GM21447 (cell line): ENCODE measurements around the gene ERCC5.

Experiments used
- ATAC-seq: cut with Tn5 transposase; IDR thresholded peaks from one replicate; pipeline ENCODE4 v1.9.1; 2021; ENCODE audit not compliant: unreplicated experiment

The ERCC5 gene

GRCh38 chr13:102845630-102846260 is at the start of gene ERCC5:
Gene ERCC5 (plus strand): TSS chr13:102846032. CDS start chr13:102846267, 235 bp downstream.
- ATAC-seq, result peak; percentile 80

DNA sequence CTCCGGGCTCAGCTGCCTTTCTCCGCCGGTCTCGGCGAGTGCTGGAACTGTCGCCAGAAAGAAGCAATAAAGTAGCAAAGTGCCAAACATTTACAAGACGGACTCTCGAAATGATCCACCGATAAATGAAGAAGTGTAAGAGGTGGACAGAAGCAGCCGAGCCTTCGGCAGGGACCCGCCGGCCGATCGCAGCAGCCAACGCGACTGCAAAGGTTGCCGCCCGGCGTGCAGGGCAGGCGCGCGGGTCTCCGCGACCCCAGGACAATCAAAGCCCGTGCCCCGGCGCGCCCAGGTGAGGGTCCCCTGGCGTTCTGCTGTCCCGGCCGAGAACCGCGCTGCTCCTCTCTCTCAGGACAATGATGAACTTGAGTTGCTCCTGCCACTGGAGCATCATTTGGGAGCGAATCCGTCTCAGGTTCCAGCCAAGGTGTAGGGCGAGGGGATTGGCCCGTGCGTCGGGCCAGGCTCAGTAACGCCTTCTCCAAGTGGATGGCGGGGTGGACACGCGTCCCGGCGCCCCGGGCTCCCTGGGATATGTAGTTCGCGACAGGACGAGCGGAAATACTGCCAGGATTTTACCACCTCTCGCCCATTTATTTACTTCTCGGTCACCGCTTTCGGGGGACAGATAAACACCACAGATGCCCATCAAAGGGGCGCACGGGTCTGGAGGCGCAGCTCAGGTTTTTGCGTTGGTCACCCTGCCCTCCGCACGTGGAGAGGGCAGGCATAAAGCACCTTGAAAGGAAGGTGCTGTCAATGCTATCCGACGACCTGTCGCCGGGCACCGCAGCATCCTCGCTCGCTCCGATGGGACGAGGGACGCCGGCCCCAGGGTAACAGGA is 47.0 kb upstream of the ERCC5 start, which contains the start of the genes BIVM and POGLUT2:
Gene BIVM (plus strand): TSS at position 539 of the 845 bp plus-strand sequence. CDS start 8,149 bp downstream, outside the sequence.
Gene POGLUT2 (minus strand): TSS at position 396 of the 845 bp plus-strand sequence. CDS start 306 bp downstream, at position 90.
- peak; percentile 82 for ATAC-seq

DNA sequence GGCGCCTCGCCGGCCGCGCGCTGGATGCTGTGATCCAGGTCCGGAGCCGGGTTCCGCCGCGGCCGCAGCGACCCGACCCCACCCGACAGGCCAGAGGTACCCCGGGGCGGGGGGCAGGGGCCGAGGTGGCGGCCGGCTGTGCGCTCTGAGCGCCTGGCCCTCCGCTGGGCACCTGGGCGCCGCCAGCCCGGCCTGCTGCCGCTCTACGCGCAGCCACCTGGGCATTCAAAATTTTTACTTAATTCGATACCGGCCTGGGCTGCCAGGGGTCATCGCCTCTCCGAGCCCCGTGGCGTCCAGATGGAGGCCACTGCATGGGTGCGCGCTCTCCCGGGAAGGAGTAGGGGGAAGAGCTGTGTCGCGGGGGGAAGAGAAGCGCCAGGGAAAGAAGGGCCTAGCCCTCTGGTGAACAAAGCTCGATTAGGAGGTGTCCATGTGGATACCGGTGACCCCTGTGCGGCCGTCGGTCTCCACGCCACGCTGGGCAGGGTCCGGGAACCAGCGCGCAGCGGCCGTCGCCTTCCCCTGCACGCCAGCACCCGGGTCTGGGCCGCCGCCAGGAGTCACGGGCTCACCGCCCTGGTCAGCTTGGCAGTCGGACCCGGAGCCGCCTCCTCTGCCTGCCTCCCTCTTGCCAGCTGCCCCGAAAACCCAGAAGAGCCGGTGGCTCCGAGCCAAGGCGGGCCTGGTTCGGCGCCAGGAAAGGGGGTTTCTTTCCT is 46.2 kb upstream of the ERCC5 start:
- ATAC-seq, result peak; percentile 11

DNA sequence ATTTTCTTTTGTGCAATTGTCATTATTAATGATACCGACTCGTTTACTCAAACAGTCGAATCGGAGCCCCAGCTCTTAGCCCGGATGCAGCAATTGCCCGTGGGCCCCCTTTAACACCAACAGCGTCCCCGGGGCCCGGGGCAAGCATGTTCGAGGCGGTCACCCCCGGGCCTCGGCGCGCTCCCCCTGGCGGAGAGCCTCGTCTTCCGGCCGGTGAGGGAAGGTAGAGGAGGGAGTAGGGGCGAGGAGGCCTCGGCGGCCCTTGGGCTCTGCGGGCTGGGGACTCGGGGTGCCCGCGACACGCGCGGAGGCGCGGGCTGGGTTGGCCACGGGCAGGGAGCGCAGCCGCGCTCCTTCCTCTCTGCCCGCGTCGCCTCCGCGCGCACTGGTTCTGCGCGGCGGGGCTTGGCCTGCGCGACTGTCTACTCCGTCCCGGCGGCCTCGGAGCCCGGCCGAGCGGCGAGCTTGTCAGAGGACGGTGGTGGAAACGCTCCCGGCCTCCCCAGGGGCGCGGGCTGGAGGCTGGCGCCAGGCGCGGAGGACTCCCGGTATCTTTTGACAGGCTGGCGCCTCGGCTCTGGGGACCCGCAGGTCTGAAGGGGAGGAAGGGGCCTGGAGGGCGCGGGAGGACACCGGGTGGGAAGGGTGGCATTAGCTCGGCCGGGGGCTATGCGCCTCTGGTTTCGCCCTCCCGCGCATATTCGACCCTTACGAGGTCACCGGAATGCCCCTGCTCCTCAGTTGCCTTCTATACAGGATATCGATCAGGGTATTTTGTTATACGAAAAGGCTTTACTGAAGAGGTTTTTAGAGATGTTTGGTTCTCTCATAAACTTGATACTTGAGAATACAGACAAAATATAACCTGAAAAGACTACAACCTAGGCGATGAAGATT is 45.4 kb upstream of the ERCC5 start:
- ATAC-seq, result peak; percentile 71

DNA sequence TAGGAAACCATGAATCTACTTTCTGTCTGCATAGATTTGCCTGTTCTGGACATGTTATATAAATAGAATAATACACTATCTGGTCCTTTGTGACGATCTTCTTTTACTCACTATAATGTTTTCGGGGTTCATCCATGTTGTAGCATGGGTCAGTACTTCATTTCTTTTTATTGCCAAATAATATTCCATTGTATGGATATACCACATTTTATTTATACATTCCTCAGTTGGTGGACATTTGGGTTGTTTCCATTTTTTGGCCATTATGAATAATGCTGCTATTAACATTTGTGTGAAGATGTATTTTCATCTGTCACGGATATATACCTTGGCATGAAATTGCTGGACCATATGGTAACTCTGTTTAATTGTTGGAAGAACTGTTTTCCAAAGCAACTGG is 40.2 kb upstream of the ERCC5 start:
- ATAC-seq, result no peak

- ATAC-seq, result no peak
These were observed 38.1 kb upstream of the ERCC5 start for GRCh38 chr13:102807699-102808098.

GRCh38 chr13:102812611-102813287 is 33.1 kb upstream of the ERCC5 start:
- no peak for ATAC-seq

DNA sequence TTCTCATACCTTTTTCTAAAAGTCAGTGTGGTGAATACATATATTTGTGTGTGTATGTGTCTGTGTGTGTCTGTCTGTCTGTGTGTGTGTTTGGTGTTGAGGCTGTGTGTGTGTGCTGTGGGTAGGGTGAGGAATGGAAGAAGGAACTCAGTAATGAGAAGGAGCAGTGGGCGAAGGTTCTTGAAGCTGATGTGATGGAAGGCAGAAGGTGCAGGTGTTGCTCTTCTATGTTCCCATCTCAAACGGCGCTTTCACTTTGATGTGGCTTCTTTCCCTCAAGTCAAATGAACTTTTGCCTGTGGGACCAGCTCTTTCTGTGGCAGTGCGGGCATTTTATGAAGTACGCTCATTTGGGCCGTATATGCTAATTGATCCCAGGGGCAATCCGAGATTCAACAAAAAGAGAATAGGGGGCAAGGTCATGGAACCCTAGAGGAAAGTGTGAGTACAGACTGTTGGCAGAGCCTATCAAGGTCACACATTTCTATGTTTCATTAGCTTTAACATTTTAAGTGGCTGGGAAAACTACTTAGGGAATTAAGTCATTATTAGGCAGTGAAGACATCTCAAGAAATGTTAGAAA is 31.7 kb upstream of the ERCC5 start:
- no peak for ATAC-seq

DNA sequence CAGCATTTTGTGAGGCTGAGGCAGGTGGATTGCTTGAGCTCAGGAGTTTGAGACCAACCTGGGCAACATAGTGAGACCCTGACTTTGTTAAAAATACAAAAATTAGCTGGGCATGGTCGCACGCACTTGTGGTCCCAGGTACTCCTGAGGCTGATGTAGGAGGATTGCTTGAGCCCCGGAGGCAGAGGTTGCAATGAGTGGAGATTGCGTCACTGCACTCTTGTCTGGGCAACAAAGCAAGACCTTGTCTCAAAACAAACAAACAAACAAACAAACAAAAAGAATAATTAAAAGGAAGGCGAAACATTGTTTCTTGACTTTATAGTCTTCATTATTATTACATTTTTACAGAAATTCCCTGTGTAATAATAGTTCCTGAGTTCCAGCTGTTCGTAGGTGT is 31.0 kb upstream of the ERCC5 start:
- ATAC-seq, result no peak

DNA sequence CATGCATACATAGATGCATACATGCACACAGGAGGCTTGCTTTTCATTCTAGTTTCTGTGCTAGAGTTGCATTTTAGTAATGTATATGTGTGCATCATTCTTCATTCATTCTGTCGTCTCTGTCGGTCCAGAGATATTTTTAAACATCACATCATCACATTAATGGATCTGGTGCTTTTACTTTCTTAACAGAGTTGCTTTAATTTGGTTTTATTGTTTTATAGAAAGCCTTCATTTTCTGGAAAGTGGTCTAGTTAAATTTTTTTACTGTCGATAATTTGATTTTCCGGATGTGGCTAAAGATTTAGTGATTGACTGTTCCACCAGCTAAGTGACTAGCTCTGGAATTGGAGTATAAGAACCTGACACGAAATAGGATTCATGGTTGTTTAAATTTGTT is 30.0 kb upstream of the ERCC5 start:
- no peak for ATAC-seq

- no peak for ATAC-seq
These were observed 29.1 kb upstream of the ERCC5 start for GRCh38 chr13:102816708-102817107.

DNA sequence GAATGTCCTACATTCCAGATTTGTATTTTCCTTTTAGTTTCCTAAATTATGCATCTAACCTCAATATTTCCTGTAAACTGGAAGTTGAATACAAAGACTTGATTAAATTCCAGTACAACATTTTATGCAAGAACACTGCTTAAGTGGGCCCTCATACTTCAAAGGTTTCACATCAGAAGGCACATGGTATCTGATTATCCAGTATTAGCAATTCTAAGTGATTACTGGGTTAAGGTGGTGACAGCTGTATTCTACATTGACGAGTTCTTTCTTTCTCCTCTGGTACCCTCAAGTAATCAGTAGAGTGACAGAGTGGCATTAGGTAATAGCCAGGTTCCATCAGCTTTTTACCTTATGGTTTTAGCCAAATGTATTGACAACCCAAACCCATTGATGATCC is 28.6 kb upstream of the ERCC5 start:
- ATAC-seq, result no peak

- ATAC-seq, result no peak
These were observed 27.9 kb upstream of the ERCC5 start for GRCh38 chr13:102817907-102818306.

DNA sequence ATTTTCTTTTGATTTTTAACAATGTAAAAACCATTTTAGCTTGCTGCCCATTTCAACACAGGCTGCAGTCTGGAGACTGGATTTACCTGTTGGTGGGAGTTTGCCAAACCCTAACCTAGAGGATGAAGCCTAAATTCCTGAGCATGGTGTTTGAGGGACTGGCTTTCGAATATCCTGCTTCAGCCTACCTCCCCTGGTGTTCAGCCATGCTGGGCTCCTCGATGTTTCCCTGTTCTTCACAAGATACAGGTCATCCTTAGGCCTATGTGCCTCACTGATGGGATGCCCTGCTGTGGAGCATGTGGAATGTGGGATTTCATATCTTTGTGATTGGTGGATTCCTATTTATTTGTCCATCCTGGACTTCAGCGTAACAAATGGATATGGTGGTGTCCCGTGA is 20.4 kb upstream of the ERCC5 start:
- ATAC-seq, result no peak

DNA sequence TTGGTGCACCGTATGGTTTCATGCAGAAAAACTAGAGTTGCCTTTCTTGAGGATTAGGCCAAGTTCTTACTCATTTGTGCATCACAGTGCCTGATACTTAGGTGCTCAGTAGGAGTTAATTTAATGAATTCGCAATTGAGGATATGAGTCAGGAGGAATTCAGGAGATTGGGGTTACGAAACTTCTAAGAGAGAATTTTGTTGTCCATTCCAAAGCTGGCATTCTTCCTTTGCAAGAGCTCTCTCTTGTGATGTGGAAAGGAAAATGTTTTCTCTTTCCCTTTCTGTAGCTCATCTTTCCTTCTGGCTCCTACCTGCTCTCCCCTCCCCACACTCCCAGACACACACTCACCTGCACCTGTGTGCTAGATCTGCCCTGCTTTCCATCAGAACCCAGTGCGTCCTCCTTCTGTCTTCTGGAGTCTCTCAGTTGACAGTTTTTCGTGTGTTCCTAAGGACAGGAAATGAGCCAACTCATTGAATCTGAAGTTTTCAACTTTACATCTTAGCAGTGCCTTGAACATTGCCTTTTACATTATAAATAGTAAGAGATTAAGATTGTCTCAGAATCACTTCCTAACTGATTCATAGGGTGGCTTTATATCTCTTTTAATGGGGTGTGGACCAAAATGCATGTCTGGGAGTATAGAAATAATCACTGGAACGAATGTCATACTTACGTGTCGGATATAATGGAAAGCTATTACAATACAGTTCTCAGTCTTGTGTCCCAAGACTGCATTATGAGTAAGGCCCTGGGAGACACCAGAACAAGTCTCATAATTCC is 19.7 kb upstream of the ERCC5 start:
- no peak for ATAC-seq

DNA sequence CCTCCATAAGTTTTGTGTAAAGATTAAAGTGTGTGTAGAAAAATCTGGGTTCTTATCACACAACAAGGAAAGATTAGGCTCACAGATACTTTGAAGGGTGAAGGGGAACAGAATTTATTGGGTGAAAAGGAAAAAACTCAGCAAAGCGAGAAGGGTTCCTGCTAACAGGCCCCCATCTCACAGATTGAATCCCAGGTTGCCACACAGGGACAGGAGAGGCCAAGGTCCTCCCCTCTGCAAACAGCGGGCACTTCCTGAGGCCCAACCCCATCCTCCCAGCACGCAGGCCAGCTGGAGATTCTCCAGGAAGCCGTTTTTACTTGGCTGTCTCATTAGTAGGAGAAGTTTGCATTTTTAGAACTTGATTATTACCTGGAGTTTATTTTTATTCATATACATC is 15.2 kb upstream of the ERCC5 start:
- ATAC-seq, result no peak

DNA sequence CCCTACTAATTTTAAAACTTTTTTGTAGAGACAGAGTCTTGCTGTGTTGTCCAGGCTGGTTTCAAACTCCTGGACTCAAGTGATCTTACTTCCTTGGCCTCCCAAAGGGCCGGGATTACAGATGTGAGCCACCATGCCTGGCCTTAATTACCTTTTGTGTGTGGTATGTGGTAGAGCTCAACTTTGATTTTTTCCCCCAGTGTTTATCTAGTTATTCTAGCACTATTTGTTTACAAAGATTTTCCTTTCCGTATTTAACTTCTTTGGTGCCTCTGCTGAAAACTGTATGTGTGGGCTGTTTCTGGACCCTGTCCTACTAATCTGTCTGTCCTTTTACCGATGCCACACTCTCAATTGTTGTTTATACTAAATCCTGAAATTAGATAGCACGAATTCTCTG is 9.4 kb upstream of the ERCC5 start:
- no peak for ATAC-seq

GRCh38 chr13:102838273-102838672 is 7.6 kb upstream of the ERCC5 start:
- no peak for ATAC-seq

GRCh38 chr13:102838982-102839381 is 6.8 kb upstream of the ERCC5 start:
- ATAC-seq, result no peak
